Limb (tissue), 2 donors: Measurements from ENCODE around the gene GTF2H4.
A peak's percentile ranks its signal among the peaks of the same experiment; 100 is the strongest.

Experiments
- DNase-seq, 2 donors: peaks; one replicate each; pipeline ENCODE4 v3.0.0-alpha.2; 2016; ENCODE audit errors: extremely low spot score in 2 of 2

Gene GTF2H4

GRCh38 chr6:30882759-30883684 is 25.0 kb upstream of the GTF2H4 start:
- peak in 1 of 2 donors; percentile 67 for DNase-seq

GRCh38 chr6:30883685-30884520 is 24.1 kb upstream of the GTF2H4 start, which contains the start of gene DDR1:
Gene DDR1, plus strand, starts transcription at chr6:30884519. Its CDS starts 4,211 bp downstream, at chr6:30888730.
- DNase-seq, result peak; percentile 81 to 87

DNA sequence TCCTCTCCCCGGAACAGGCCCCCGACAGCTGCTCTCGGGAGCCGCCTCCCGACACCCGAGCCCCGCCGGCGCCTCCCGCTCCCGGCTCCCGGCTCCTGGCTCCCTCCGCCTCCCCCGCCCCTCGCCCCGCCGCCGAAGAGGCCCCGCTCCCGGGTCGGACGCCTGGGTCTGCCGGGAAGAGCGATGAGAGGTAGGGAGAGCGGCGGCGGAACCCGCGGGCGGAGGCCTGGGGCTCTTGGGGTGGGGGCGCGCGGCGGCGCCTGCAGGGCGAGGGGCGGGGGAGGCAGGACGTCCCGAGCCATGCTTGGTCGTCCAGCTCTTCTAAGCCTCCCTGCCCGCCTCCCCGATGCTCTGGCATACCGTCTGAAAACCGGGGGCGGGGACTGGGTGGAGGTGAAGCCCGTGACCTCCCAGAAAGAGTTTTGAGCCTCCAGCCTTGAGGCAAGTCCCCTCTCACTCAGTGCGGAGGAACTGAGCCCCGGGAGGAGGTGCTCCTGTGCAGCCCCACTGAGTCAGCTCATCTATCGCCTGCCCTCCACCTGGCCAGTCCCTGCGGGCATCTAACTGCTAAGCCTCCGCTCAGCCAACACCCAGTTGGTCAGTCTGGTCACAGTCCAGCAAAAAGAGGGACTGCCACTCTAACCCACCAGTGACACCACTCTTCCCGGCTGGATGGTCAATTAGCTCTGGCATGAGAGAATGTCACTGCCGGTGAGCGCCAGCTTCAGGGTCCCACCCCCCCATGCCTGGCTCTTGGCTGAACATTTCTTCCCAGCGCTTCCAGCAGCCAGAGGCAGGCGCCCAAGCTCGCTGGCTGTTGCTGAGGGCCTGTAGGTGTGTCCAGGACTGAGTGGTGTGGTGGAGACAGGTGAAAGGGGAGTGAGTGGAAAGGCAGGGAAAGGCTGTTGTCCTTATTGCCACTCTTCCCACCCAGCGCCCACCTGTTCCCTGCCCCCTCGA is 23.2 kb upstream of the GTF2H4 start:
- DNase-seq, result peak in 1 of 2 donors; percentile 69

DNA sequence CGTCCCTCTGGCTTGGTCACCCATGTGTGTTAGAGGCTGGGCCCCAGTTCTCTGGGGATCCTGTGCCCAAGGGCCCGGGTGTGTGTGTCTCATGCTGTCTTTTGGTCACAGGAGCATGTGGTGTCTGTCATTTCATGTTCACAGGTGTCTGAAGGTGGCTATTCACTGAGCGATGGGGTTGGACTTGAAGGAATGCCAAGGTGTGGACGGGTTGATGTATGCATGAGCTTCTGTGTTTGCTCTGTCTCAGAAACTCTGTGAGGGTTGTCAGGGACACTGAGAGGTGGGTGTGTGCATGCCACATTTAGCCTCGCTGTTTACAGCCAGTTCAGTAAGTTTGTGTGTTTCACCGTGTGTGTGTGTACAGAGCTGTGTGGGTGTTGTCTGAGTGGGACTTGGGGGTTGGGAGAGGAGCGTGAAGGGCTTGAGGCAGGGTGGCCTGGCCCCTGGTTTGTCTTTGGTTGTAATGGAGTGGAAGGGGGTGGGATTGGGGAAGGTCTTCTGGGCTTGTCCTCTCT is 22.5 kb upstream of the GTF2H4 start:
- peak in 1 of 2 donors; percentile 41 for DNase-seq

DNA sequence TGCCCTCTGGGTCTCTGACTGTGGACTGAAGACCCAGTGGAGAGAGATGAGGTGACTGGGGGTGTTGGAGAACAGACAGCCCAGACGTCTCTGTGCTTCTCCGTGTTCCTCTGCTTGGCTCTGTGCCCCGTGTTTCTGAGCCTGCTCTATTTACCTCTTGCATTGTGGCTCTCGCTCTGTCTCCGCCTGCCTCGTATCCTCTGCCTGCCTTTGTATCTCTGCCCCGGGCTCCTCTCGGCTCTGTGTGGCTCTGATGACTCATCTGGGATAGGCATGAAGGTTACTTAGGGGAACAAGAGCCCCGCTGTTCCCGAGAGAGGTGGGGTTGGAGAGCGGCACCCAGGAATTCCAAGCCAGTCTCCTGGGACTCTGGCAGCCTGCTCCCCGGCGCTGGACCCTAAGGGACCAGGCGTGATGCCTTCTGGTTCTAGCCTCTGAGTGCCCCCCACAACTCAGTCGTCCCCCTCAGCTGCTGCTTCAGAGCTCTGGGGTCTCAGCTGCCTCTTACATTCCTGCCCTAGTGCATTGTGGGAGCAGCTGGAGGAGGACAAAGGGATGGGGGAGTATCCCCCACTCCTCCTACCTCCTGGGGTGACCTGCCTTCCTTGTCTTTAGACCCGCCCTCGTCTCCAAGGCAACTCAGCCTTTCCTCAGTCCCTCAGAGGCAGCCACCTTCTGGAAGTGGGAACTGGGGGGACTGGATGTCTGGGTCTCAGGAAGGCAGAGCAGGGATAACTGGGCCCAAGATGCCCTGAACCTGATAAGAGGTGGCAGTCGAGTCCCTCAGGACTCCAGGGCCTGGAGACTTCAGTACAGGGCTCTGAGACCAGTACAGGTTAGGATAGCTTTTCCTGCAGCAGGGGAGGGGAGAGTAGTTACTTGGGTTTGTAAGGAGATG is 21.8 kb upstream of the GTF2H4 start:
- peak in 1 of 2 donors; percentile 81 for DNase-seq

GRCh38 chr6:30886897-30887255 is 21.1 kb upstream of the GTF2H4 start:
- DNase-seq, result no peak

DNA sequence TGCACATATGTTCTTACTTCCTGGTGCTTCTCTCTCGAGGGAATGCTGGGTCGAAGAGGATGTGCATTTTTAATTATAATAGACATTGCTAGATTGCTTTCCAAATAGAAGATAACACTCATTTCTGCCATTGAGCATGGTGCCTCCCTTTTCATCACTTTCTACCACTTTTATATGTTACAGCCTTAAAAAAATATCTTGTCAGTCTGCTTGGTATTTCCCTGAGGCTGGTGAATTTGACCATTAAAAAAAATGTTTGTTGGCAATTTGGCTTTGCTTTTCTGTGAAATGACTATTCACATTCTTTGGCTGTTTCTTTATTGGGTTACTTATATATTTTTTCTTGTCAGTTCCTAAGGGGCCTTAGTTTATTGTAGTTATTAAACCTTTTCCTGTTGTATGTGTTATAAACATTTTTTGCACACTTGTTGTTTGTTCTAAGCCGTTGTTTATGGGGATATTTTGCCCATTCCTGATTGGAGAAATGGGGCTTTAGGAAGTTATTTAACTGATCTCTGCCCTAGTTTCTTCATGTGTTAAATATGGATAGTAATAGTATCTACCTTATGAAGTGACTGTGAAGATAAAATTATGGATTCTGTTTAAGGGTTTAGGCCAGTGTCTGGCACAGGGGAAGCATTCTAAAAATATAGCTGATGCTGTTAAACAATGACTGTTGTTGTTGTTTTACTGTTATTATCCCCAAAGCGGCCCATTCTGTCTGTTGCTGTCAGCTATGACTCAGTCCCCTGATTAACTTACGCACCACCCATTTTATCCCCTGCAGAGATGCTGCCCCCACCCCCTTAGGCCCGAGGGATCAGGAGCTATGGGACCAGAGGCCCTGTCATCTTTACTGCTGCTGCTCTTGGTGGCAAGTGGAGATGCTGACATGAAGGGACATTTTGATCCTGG is 19.8 kb upstream of the GTF2H4 start:
- DNase-seq, result no peak

GRCh38 chr6:30888816-30889495 is 19.1 kb upstream of the GTF2H4 start:
- DNase-seq, result no peak

GRCh38 chr6:30889496-30889885 is 18.5 kb upstream of the GTF2H4 start:
- DNase-seq, result no peak

DNA sequence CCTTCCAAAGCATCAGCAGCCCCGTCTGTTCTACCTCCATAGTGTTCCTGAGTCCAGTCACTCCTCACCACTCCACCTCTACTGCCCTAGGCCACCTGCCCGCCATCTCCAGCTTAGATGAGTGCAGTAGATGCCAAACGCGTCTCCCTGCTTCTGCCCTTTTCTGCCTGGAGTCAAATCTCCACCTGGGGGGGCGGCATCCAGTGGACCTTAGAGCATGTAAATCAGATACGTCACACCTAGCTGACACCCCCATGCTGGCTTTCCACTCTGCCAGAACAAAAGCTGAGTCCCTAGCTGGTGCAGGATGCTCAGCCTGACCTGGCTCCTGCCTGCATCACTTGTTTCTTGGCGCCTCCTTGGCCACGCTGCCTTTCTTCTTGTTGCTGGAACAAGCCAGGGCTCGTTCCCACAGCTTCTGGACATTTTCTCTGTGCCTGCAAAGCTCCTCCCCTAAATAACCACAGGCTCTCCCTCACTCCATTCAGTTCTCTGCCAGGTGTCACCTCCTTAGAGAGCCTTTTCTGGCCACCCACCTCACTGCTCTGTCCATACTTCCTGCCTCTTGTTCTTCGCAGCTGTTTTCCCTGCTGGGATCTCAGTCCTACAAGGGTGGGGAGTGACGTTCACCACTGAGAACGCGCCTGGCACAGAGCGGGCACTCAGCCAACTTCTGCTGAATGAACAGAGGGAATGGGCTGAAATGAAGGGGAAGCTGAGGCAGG is 17.9 kb upstream of the GTF2H4 start:
- DNase-seq, result no peak

- DNase-seq, result no peak
Measured at GRCh38 chr6:30890646-30891449, 17.2 kb upstream of the GTF2H4 start.

- DNase-seq, result no peak
Measured at GRCh38 chr6:30891450-30891723, 16.6 kb upstream of the GTF2H4 start.

GRCh38 chr6:30891816-30892538 is 16.0 kb upstream of the GTF2H4 start:
- DNase-seq, result no peak

- DNase-seq, result peak in 1 of 2 donors; percentile 25
Measured at GRCh38 chr6:30893001-30893591, 14.9 kb upstream of the GTF2H4 start.

DNA sequence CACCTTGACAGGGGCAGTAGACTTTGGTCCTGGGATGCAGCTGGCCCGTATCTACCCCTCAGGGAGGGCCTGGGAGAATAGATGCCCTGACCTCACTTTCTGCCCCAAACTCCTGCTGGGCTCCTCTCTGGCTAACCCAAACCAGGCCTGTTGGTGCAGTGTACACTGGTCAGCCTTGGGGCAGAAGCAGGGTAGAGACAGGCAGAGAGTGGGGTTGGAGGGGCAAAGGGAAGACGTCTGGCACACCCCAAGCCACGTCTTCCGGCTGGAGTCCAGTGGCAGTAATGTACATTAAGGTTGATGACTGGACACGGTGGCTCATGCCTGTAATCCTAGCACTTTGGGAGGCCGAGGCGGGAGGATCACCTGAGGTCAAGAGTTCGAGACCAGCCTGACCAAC is 14.3 kb upstream of the GTF2H4 start:
- no peak for DNase-seq

DNA sequence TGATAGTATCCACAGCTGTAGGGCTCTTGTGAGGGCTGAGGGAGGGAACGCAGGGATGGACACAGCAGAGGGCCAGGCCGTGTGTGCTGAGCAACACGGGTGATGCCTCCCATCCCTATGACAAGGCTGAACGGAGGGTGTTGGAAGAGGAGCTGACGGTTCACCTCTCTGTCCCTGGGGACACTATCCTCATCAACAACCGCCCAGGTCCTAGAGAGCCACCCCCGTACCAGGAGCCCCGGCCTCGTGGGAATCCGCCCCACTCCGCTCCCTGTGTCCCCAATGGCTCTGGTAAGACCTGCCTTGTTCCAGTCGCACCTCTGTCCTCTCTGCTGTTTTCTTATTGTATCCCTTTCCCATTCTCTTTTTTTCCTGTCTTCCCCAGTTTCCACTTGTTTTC is 13.6 kb upstream of the GTF2H4 start:
- no peak for DNase-seq
